RCC 7860 (cell line): ENCODE data around the gene ZCWPW1.
"Not testable (repeated sequence)": the region's sequence is repeated elsewhere in the genome, so short reads cannot be mapped to it uniquely, and the experiment has no call there.

Source experiments
- DNase-seq: peaks from one replicate; pipeline ENCODE4 v3.0.0-alpha.2; 2015; ENCODE audit warnings: low spot score
- FAIRE-seq: peaks from 2 replicates; lab custom pipeline; 2012; peaks lifted over from hg19 to GRCh38; lab: Jason Lieb, UNC

ZCWPW1 gene

GRCh38 chr7:100360135-100360854 is 68.2 kb downstream of the ZCWPW1 start:
- FAIRE-seq (no peak), DNase-seq (no peak)

DNA sequence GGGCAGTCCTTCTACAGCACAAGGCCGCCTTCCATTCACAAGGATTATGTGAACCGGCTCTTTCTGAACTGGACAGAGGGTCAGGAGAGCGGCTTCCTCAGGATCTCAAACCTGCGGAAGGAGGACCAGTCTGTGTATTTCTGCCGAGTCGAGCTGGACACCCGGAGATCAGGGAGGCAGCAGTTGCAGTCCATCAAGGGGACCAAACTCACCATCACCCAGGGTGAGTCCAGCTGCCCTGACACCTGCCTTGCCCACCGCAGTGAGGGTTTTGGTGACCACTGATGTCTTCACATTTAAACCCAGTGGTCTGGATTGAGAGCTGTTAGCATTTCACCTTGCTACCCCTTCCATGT is 69.7 kb downstream of the ZCWPW1 start:
- DNase-seq = no peak
- FAIRE-seq = no peak

DNA sequence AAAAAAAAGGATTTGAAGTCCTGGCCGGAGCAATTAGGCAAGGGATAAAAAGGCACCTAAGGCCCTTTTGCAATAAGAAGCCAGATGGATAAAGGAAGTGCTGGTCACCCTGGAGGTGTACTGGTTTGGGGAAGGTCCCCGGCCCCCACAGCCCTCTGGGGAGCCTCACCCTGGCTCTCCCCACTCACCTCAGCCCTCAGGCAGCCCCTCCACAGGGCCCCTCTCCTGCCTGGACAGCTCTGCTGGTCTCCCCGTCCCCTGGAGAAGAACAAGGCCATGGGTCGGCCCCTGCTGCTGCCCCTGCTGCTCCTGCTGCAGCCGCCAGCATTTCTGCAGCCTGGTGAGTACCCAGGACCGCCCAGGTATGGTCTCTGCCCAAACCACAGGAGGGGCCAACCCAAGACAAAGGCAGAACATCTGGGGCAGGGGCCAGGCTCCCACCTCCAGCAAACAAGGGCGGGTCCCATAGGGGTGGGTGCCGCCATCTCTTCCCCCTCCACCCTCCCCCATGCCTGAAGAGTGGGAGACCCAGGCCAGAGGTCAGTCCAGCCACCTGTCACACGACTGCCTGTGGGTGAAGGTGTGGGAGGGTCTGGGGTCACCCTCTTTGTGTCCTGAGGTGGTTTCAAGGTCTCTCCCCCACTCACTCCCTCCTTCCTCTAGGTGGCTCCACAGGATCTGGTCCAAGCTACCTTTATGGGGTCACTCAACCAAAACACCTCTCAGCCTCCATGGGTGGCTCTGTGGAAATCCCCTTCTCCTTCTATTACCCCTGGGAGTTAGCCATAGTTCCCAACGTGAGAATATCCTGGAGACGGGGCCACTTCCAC is 70.3 kb downstream of the ZCWPW1 start, which contains the start of gene PILRB:
PILRB (plus strand) TSS at position 91 of the 830 bp plus-strand sequence; CDS start at position 277, 186 bp downstream.
- FAIRE-seq (no peak), DNase-seq (no peak)

DNA sequence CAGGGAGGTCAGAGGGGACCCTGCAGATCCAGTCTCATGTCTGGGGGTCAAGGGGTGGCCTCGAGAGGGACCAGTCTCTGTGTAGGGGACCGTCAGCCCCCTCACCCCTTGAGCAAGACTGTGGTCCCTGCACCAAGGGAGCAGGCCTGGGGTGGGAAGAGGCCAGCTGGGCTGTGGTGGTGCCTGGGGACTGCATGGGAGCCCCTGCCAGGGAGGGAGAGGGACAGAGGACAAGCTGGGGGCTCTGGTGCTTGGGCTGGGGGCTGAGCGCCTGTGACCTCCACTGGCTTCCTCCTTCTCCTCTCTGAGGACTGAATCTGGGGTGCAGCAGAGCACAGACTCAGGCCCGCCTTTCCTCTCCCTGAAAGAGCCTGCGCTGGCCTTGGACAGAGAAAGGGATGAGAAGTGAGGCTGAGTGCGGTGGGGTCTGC is 71.4 kb downstream of the ZCWPW1 start:
- no peak for DNase-seq
- FAIRE-seq = no peak

DNA sequence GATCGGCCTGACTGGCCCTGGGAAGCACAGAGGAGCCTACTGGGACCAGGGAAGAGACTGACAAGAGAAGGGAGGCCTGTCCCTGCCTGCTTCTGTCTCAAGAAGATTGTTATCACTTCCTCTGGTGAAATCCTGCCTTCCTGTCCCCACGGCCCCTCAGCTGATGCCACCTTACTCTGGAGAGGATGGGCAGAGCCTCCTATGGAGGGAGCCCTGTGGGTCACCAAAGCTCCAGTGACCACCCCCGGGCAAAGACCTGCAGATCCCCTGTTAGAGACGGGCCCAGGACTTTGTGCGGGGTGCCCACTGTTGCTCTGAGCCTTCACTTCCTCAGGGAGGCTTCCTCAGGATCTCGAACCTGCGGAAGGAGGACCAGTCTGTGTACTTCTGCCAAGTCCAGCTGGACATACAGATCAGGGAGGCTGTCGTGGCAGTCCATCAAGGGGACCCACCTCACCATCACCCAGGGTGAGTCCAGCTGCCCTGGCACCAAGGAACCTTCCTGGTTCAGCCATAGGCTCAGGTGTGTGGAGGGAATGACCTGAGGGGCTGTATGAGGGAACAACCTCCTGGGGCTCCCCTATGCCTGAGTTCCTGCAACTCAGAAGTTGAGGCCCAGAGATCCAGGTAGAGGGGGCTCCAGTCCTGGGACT is 72.0 kb downstream of the ZCWPW1 start:
- DNase-seq (no peak), FAIRE-seq (no peak)

DNA sequence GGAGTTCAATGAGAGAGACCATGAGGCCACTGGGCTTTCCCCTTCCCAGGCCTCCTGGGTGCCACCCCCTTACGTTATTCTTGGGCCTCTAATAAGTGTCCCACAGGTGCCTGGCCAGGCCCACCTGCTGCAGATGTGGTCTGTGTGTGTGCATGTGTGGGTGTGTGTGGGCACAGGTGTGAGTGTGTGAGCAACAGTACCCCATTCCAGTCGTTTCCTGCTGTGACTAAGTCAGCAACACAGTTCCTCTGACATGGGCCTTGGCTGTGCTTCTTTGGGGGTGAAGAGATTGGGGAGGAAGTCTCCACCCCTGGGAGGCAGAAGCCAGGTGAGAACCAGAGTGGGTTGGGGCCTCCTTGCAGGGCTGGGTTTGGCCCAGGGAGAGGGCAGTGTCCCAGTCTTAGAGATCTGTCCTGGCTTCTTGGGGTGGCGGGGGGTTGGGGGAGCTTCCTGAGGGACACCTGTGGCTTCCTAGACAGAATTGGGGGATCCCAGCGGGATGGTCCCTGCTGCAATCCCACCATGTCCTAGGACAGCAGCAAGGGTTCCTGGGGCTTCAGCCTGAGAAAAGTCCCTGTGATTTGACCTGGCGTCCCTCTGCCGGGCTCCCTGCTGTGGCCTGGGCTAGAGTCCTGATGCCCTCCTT is 74.7 kb downstream of the ZCWPW1 start:
- FAIRE-seq = no peak

DNA sequence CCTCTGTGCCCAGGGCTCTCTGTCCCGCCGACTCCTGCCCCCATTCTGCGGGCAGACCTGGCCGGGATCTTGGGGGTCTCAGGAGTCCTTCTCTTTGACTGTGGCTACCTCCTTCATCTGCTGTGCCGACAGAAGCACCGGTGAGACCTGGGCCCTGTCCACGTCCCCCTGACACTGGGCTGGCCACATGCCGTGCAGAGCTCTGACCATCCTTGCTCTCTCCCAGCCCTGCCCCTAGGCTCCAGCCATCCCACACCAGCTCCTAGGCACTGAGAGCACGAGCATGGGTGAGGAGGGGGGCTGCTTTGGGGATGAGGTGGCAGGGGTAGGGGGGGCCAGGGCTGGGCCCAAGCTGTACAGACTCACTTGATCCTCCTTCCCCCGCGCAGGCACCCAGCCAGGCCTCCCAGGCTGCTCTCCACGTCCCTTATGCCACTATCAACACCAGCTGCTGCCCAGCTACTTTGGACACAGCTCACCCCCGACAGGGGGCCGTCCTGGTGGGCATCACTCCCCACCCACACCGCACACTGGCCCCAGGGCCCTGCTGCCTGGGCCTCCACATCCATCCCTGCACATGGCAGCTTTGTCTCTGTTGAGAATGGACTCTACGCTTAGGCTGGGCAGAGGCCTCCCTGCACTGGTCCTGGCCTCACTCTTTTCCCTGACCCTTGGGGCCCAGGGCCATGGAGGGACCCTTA is 75.4 kb downstream of the ZCWPW1 start:
- FAIRE-seq (no peak), DNase-seq (no peak)

More for the DNA sequence above, 74.7 kb downstream of the ZCWPW1 start:
- DNase-seq = no peak

DNA sequence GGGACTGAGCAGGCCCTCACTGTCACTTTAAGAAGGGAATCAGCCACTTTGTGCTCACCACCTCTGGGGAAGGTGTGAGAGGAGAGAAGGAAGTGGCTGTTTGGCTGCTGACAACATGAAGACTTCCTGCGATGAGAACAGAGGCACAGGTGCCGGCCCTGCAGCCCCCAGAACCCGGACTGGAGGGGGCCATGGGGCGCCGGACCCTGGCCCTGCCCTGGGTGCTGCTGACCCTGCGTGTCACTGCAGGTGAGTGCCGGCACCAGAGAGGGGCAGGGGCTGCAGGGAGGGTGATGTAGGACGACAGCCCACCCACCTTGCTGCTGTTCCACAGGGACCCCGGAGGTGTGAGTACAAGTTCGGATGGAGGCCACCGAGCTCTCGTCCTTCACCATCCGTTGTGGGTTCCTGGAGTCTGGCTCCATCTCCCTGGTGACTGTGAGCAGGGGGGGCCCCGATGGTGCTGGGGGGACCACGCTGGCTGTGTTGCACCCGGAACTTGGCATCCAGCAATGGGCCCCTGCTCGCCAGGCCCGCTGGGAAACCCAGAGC is 76.2 kb downstream of the ZCWPW1 start:
- FAIRE-seq, DNase-seq: not testable (repeated sequence)

GRCh38 chr7:100351657-100352058 is 76.8 kb downstream of the ZCWPW1 start:
- DNase-seq (no peak), FAIRE-seq (no peak)
